GM23338 (cell line): ENCODE measurements around the gene ULK3. TPM values are rescaled to one million over a fixed set of nuclear protein-coding genes. Genes with fewer than 3 reads are reported as not detected.

Experiments used
- ATAC-seq: fragments of 200-7000 bp; cut with Tn5 transposase; 3 replicates; pipeline ENCODE4 v1.9.1; 2020
- DNase-seq: peaks from one replicate; pipeline ENCODE4 v3.0.0-alpha.2; 2015; ENCODE audit warnings: low spot score
- H2AFZ ChIP-seq: fragments of 200-600 bp; sonication (generic); 2 replicates; pipeline ENCODE4 v1.8.0; 2016; ENCODE audit warnings: antibody characterized with exemption, mild to moderate bottlenecking, moderate library complexity
- H3F3A ChIP-seq: fragments of 200-600 bp; sonication (generic); replicated peaks from 2 replicates; pipeline ENCODE4 v1.8.0; 2017; ENCODE audit warnings: antibody characterized with exemption, mixed run types, low read depth
- H3K27ac ChIP-seq: fragments of 200-600 bp; sonication (generic); 2 replicates; pipeline ENCODE4 v1.6.1; 2016; ENCODE audit warnings: low read depth
- H3K27me3 ChIP-seq: fragments of 200-600 bp; sonication (generic); 2 replicates; pipeline ENCODE4 v1.8.0; 2016; ENCODE audit warnings: mild to moderate bottlenecking, mixed run types, moderate library complexity; ENCODE audit not compliant: insufficient read depth
- H3K36me3 ChIP-seq: fragments of 200-600 bp; sonication (generic); 2 replicates; pipeline ENCODE4 v1.8.0; 2016; ENCODE audit warnings: mild to moderate bottlenecking; ENCODE audit not compliant: insufficient read depth
- H3K4me1 ChIP-seq: fragments of 200-600 bp; sonication (generic); 2 replicates; pipeline ENCODE4 v1.8.0; 2016; ENCODE audit warnings: mild to moderate bottlenecking, moderate library complexity; ENCODE audit not compliant: insufficient read depth
- H3K4me2 ChIP-seq: fragments of 200-600 bp; sonication (generic); 2 replicates; pipeline ENCODE4 v1.7.1; 2017; ENCODE audit warnings: mixed run types
- H3K4me3 ChIP-seq: fragments of 200-600 bp; sonication (generic); 2 replicates; pipeline ENCODE4 v1.6.1; 2016; ENCODE audit warnings: mixed run types
- H3K79me2 ChIP-seq: fragments of 200-600 bp; sonication (generic); replicated peaks from 2 replicates; pipeline ENCODE4 v1.8.0; 2017; ENCODE audit warnings: mild to moderate bottlenecking; ENCODE audit not compliant: insufficient read depth
- H3K9me2 ChIP-seq: fragments of 200-600 bp; sonication (generic); 2 replicates; pipeline ENCODE4 v1.8.0; 2017; ENCODE audit not compliant: insufficient read depth
- H4K20me1 ChIP-seq: fragments of 200-600 bp; sonication (generic); replicated peaks from 2 replicates; pipeline ENCODE4 v1.8.0; 2017; ENCODE audit warnings: mild to moderate bottlenecking; ENCODE audit not compliant: insufficient read depth
- H3K27ac Mint-ChIP-seq: 2 replicates; pipeline ENCODE4 v1.8.0; 2020; ENCODE audit warnings: inconsistent platforms, mild to moderate bottlenecking, moderate library complexity, mixed read lengths
- H3K27me3 Mint-ChIP-seq: 3 replicates; pipeline ENCODE4 v1.8.0; 2022; ENCODE audit warnings: low read depth, mild to moderate bottlenecking, moderate library complexity, mixed read lengths, inconsistent platforms; ENCODE audit not compliant: insufficient read depth, poor library complexity
- H3K36me3 Mint-ChIP-seq: 3 replicates; pipeline ENCODE4 v1.8.0; 2021; ENCODE audit warnings: low read depth, mild to moderate bottlenecking, inconsistent platforms, moderate library complexity, mixed read lengths
- H3K4me1 Mint-ChIP-seq: 3 replicates; pipeline ENCODE4 v1.8.0; 2020; ENCODE audit warnings: mild to moderate bottlenecking, inconsistent platforms, mixed read lengths
- H3K4me3 Mint-ChIP-seq: 3 replicates; pipeline ENCODE4 v1.8.0; 2021; ENCODE audit warnings: moderate library complexity, mild to moderate bottlenecking, inconsistent platforms, mixed read lengths
- H3K9me3 Mint-ChIP-seq: 3 replicates; pipeline ENCODE4 v1.8.0; 2020; ENCODE audit warnings: moderate library complexity, mild to moderate bottlenecking, inconsistent platforms, mixed read lengths
- CREB1 ChIP-seq: fragments of 250-450 bp; sonication (Bioruptor Pico); IDR thresholded peaks from 2 replicates; pipeline ENCODE4 v1.5.0; 2020; ENCODE audit warnings: low read depth, mild to moderate bottlenecking, moderate library complexity
- EZH2phosphoT487 ChIP-seq: fragments of 200-600 bp; sonication (generic); IDR thresholded peaks from one replicate; pipeline ENCODE4 v1.8.1; 2018; ENCODE audit warnings: antibody characterized with exemption; ENCODE audit not compliant: unreplicated experiment
- JUNB ChIP-seq: IDR thresholded peaks from one replicate; pipeline ENCODE4 v1.6.1; 2016; ENCODE audit warnings: antibody characterized with exemption; ENCODE audit not compliant: unreplicated experiment
- NANOG ChIP-seq: IDR thresholded peaks from 2 replicates; pipeline ENCODE4 v1.6.1; 2016; ENCODE audit warnings: antibody characterized with exemption, borderline replicate concordance
- POLR2AphosphoS5 ChIP-seq: IDR thresholded peaks from 2 replicates; pipeline ENCODE4 v1.6.1; 2016; ENCODE audit warnings: antibody characterized with exemption, low read depth
- STAT1 ChIP-seq: IDR thresholded peaks from one replicate; pipeline ENCODE4 v1.6.1; 2016; ENCODE audit warnings: antibody characterized with exemption; ENCODE audit not compliant: unreplicated experiment
- ZNF114 ChIP-seq: fragments of 250-450 bp; sonication (Bioruptor Pico); IDR thresholded peaks from 2 replicates; pipeline ENCODE4 v1.5.0; 2020; ENCODE audit warnings: mild to moderate bottlenecking, moderate library complexity
- ZNF462 ChIP-seq: fragments of 250-450 bp; sonication (Bioruptor Pico); IDR thresholded peaks from 2 replicates; pipeline ENCODE4 v1.5.0; 2020; ENCODE audit warnings: mild to moderate bottlenecking, moderate library complexity
- polyA plus RNA-seq: library from polyadenylated mRNA; unstranded; fragments of >200 nt; fragmentation: Nextera tagmentation; extraction: Ambion mirVana; gene quantifications from 2 replicates; pipeline ENCODE4 v1.2.1, GENCODE V29; 2016
- total RNA-seq: library from RNA; depleted of rRNA; stranded (reverse); fragments of >200 nt; shearing (Covaris generic); gene quantifications from 2 replicates; pipeline ENCODE4 v1.2.3, GENCODE V29; 2014
- TF ChIP-seq, protein P1 (sequence below): IDR thresholded peaks from one replicate; pipeline ENCODE4 v1.6.1; 2018; ENCODE audit warnings: antibody characterized with exemption; ENCODE audit not compliant: unreplicated experiment

The ULK3 gene
- total and polyA plus RNA-seq, 2 experiments from 2014 or later, result 20.3 to 35.4 TPM

GRCh38 chr15:74807282-74807681, 35.7 kb downstream of the ULK3 start:
- Mint-ChIP-seq H3K36me3 (peaks cover 12% of the 10 kb centered on the region), H3K9me3 (no peaks in the 10 kb centered on the region), H3K4me3 (no peak overlapping the region), H3K4me1 (peaks cover 12% of the 10 kb centered on the region; the same call in 2 of the 3 replicates), H3K27me3 (peaks cover 3% of the 10 kb centered on the region), H3K27ac (no peak overlapping the region)
- Histone ChIP-seq H3K27me3 (no peaks in the 10 kb centered on the region), H3K4me2 (no peak overlapping the region), H3K36me3 (no peaks in the 10 kb centered on the region), H3K27ac (no peak overlapping the region), H3F3A (no peaks in the 10 kb centered on the region), H2AFZ (no peak overlapping the region), H3K9me2 (no peaks in the 10 kb centered on the region), H3K79me2 (no peaks in the 10 kb centered on the region), H3K4me3 (no peak overlapping the region), H3K4me1 (peaks cover 3% of the 10 kb centered on the region; the same call in 1 of the 2 replicates), H4K20me1 (no peaks in the 10 kb centered on the region)
- no peak for TF ChIP-seq POLR2AphosphoS5
- TF ChIP-seq, protein P1, sequence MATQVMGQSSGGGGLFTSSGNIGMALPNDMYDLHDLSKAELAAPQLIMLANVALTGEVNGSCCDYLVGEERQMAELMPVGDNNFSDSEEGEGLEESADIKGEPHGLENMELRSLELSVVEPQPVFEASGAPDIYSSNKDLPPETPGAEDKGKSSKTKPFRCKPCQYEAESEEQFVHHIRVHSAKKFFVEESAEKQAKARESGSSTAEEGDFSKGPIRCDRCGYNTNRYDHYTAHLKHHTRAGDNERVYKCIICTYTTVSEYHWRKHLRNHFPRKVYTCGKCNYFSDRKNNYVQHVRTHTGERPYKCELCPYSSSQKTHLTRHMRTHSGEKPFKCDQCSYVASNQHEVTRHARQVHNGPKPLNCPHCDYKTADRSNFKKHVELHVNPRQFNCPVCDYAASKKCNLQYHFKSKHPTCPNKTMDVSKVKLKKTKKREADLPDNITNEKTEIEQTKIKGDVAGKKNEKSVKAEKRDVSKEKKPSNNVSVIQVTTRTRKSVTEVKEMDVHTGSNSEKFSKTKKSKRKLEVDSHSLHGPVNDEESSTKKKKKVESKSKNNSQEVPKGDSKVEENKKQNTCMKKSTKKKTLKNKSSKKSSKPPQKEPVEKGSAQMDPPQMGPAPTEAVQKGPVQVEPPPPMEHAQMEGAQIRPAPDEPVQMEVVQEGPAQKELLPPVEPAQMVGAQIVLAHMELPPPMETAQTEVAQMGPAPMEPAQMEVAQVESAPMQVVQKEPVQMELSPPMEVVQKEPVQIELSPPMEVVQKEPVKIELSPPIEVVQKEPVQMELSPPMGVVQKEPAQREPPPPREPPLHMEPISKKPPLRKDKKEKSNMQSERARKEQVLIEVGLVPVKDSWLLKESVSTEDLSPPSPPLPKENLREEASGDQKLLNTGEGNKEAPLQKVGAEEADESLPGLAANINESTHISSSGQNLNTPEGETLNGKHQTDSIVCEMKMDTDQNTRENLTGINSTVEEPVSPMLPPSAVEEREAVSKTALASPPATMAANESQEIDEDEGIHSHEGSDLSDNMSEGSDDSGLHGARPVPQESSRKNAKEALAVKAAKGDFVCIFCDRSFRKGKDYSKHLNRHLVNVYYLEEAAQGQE, result no peak
- TF ChIP-seq STAT1, result no peak
- TF ChIP-seq EZH2phosphoT487, result no peak
- no peak for TF ChIP-seq JUNB
- no peak for TF ChIP-seq ZNF462
- TF ChIP-seq CREB1 (CRISPR knock-in tag), result no peak
- TF ChIP-seq NANOG, result no peak
- no peak for TF ChIP-seq ZNF114
- no peak for ATAC-seq
- no peak for DNase-seq
